ENCODE results near the gene IGF2R. TPM values are rescaled to one million over a fixed set of nuclear protein-coding genes. Genes with fewer than 3 reads are reported as not detected.

IGF2R gene
- total RNA-seq, 2 donors from 2014 or later: 60.3 to 91.3 TPM

DNA sequence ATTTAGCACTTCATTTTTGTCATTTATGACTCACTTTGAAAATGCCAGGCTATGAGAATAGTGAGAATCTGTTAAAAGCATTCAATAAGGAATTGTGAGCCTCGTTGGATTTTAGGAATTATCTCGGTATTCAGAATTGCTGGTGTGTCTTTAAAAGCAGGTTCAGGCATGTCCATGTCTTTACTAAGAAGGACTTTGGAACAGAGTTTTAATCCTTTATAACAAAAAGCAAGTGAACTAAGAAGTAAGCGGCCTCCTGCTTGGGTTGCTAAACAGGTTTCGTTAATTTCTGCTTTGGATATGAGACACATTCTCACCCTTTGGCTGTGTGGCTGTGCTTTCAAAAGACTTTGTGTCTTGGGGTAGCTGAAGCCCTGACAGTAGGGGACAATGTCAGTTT, 74.9 kb downstream of the IGF2R start:
- WGBS: 55% methylated on average over 4 of the region's 4 CpGs

DNA sequence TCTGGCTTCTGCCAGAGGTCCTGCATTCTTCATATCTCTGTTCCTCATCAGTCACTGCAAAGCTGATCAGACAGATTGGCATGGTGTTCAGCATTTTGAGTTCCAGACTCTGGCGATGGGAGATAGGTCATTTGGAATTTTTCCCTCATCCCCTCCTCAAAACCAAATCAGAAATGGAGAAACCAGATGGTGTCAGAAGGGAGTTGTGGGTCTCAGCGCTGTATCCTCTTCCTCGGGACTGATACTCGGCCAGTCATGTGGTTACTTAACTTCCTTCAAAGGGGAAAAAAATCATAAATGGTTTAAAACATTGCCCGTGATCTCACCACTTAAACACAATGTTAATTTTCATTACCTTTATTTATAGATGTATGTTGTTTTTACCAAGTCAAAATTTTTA, 75.8 kb downstream of the IGF2R start:
- Histone ChIP-seq H3K4me1 (replicated peaks) (peaks cover 6% of the 10 kb centered on the region), H3K27ac (peak overlapping the region in 1 of 2 donors; percentile 35), H3K4me3 (no peak overlapping the region), H3K9me3 (no peaks in the 10 kb centered on the region), H3K27me3 (replicated peaks; ENCODE audit: insufficient read depth) (no peaks in the 10 kb centered on the region), H3K36me3 (peaks cover 10 to 15% of the 10 kb centered on the region in 2 donors)
- WGBS: 71% methylated on average over 5 of the region's 5 CpGs
- DNase-seq (ENCODE audit: low spot score): no peak
- TF ChIP-seq, protein P1, sequence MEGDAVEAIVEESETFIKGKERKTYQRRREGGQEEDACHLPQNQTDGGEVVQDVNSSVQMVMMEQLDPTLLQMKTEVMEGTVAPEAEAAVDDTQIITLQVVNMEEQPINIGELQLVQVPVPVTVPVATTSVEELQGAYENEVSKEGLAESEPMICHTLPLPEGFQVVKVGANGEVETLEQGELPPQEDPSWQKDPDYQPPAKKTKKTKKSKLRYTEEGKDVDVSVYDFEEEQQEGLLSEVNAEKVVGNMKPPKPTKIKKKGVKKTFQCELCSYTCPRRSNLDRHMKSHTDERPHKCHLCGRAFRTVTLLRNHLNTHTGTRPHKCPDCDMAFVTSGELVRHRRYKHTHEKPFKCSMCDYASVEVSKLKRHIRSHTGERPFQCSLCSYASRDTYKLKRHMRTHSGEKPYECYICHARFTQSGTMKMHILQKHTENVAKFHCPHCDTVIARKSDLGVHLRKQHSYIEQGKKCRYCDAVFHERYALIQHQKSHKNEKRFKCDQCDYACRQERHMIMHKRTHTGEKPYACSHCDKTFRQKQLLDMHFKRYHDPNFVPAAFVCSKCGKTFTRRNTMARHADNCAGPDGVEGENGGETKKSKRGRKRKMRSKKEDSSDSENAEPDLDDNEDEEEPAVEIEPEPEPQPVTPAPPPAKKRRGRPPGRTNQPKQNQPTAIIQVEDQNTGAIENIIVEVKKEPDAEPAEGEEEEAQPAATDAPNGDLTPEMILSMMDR (IDR thresholded peaks at IDR 0.05): no peak
- TF ChIP-seq POLR2AphosphoS5 (IDR thresholded peaks at IDR 0.05): no peak
- intact Hi-C loops (cut with DNase I): no loop called here

More for the DNA sequence above, 74.9 kb downstream of the IGF2R start:
- Histone ChIP-seq H3K4me3 (no peak overlapping the region), H3K4me1 (replicated peaks) (peaks cover 6% of the 10 kb centered on the region), H3K27me3 (replicated peaks; ENCODE audit: insufficient read depth) (no peaks in the 10 kb centered on the region), H3K27ac (peak overlapping the region in 1 of 2 donors; percentile 35), H3K9me3 (no peaks in the 10 kb centered on the region), H3K36me3 (peaks cover 9 to 10% of the 10 kb centered on the region in 2 donors)
- intact Hi-C loops (cut with DNase I): no loop called here
- no peak for DNase-seq (ENCODE audit: low spot score)
- TF ChIP-seq POLR2AphosphoS5 (IDR thresholded peaks at IDR 0.05): peak; percentile 10
- TF ChIP-seq, protein P1 (IDR thresholded peaks at IDR 0.05): no peak

DNA sequence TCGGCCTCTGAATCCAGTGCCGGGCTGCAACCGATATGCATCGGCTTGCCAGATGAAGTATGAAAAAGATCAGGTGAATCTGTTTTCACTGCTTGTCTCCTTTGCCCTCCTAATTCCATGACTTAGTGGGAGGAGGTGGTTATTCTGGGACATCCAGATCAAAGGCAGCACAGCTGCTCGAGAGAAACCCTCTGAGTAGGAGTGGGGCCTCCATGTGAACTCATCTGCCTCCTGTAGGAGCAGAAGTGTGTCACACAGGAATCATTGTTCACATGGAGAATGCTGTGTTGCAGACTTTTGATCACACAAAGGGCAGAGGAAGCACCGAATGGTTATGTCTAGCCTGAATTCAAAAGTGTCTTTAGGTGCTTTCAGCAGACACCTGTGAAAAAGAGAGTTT, 79.6 kb downstream of the IGF2R start:
- intact Hi-C loops (cut with DNase I): no loop called here
- H3K9me3 ChIP-seq: no peaks in the 10 kb centered on the region
- peaks cover 10 to 24% of the 10 kb centered on the region in 2 donors for H3K36me3 ChIP-seq
- DNase-seq (ENCODE audit: low spot score): no peak
- 86% methylated on average over 6 of the region's 6 CpGs for WGBS
- no peaks in the 10 kb centered on the region for H3K27me3 ChIP-seq (replicated peaks; ENCODE audit: insufficient read depth)
- H3K4me3 ChIP-seq: no peak overlapping the region
- TF ChIP-seq POLR2AphosphoS5 (IDR thresholded peaks at IDR 0.05) (no peak), POLR2A (IDR thresholded peaks at IDR 0.05) (no peak)
- TF ChIP-seq, protein P1 (IDR thresholded peaks at IDR 0.05): no peak
- peaks cover under 1% of the 10 kb centered on the region for H3K4me1 ChIP-seq (replicated peaks)
- H3K27ac ChIP-seq: no peak overlapping the region

DNA sequence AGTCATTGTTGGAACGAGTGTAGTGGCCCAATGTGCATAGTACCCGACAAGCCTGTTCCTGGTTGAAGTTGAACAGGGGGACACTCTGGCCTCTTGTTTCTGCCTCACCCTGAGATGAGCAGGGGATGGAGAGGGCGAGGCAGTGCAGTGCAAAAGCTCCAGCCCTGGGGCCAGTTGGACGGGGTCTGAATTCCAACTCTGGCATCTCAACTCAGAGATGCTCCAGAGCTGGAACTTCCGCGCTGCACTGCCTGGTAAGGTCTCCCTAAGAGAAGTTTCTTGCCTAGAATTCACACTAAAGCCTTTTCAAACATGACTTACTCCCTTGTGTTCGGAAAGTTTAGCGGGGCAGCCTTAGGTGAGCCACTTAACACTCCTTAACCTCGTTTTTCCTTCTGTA, 80.5 kb downstream of the IGF2R start:
- H3K27me3 ChIP-seq (replicated peaks; ENCODE audit: insufficient read depth): no peaks in the 10 kb centered on the region
- intact Hi-C loops (cut with DNase I): no loop called here
- no peak overlapping the region for H3K4me3 ChIP-seq
- no peak overlapping the region for H3K27ac ChIP-seq
- H3K4me1 ChIP-seq (replicated peaks): no peaks in the 10 kb centered on the region
- H3K36me3 ChIP-seq: peaks cover 10 to 24% of the 10 kb centered on the region in 2 donors
- no peak for TF ChIP-seq POLR2AphosphoS5 (IDR thresholded peaks at IDR 0.05)
- TF ChIP-seq, protein P1 (IDR thresholded peaks at IDR 0.05): no peak
- no peak for TF ChIP-seq POLR2A (IDR thresholded peaks at IDR 0.05)
- no peak for DNase-seq (ENCODE audit: low spot score)
- H3K9me3 ChIP-seq: no peaks in the 10 kb centered on the region
- WGBS: 95% methylated on average over 9 of the region's 9 CpGs

DNA sequence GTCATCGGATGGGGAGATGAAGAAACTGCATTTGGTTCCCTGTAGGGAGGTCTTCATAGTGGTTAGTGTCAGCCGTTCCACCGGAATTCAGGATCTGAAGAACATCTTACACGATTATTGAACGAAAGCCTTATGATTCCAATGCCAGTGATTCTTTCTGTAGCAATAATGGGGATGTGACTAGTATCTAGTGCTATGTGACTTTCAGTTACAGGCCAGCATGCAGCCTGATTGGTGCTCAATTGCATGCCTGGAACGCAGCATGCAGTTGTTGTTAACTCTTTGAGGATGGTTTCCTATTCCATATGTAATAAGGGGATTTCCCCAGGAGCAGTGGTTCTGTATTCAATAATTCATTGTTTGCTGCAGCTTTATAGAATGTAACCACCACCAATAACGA, 81.1 kb downstream of the IGF2R start:
- no peak for TF ChIP-seq POLR2A (IDR thresholded peaks at IDR 0.05)
- TF ChIP-seq, protein P1 (IDR thresholded peaks at IDR 0.05): no peak
- no peak for TF ChIP-seq POLR2AphosphoS5 (IDR thresholded peaks at IDR 0.05)
- Histone ChIP-seq H3K27me3 (replicated peaks; ENCODE audit: insufficient read depth) (no peaks in the 10 kb centered on the region), H3K9me3 (no peaks in the 10 kb centered on the region), H3K36me3 (peaks cover 10 to 24% of the 10 kb centered on the region in 2 donors), H3K27ac (no peak overlapping the region), H3K4me3 (no peak overlapping the region), H3K4me1 (replicated peaks) (no peaks in the 10 kb centered on the region)
- no peak for DNase-seq (ENCODE audit: low spot score)
- 92% methylated on average over 7 of the region's 7 CpGs for WGBS
- intact Hi-C loops (cut with DNase I): no loop called here
